Right ventricle myocardium inferior (tissue), 1 donor: Measurements from ENCODE around the gene LPCAT1. TPM values are rescaled to one million over a fixed set of nuclear protein-coding genes. Genes with fewer than 3 reads are reported as not detected.
"Not testable (repeated sequence)": the region's sequence is repeated elsewhere in the genome, so short reads cannot be mapped to it uniquely, and the experiment has no call there.

ENCODE experiments used
- ATAC-seq: fragments of 200-7000 bp; cut with Tn5 transposase; one replicate; pipeline ENCODE4 v1.9.1; 2020; ENCODE audit warnings: mild to moderate bottlenecking, moderate library complexity
- DNase-seq: peaks from one replicate; pipeline ENCODE4 v3.0.0; 2021; ENCODE audit errors: missing footprints
- intact Hi-C: fragments of 100-400 bp; cut with DNase I; formaldehyde crosslinking; loops from one replicate; pipeline ENCODE4 v1.11.0; 2022
- total RNA-seq: library from RNA; stranded (reverse); fragmentation: NEBNext Ultra II Directional; extraction: Animal tissue kit (Norgen Biotek cat#: 25700); gene quantifications from one replicate; pipeline ENCODE4 v1.2.1, GENCODE V29; 2021
- donor health status: DM: no; HTN: yes; CAD: no; lungs with severe emphysema.

LPCAT1 gene
- total RNA-seq, 1 donor from 2014 or later: 13.4 TPM

- DNase-seq (no peak), ATAC-seq (no peak)
- intact Hi-C loops: no loop called here
Observed at GRCh38 chr5:1428107-1428506, 95.7 kb downstream of the LPCAT1 start.

- intact Hi-C loops: no loop called here
- peak; percentile 47 for DNase-seq
- no peak for ATAC-seq
Observed at GRCh38 chr5:1424716-1425115, 99.0 kb downstream of the LPCAT1 start.

- ATAC-seq (no peak), DNase-seq (peak; percentile 53)
- intact Hi-C loops: no loop called here
Observed at GRCh38 chr5:1423901-1424603, 99.7 kb downstream of the LPCAT1 start.

GRCh38 chr5:1422522-1422921 is 101.2 kb downstream of the LPCAT1 start:
- ATAC-seq, intact Hi-C loops, DNase-seq: not testable (repeated sequence)

GRCh38 chr5:1421521-1422341 is 102.0 kb downstream of the LPCAT1 start:
- DNase-seq (peak; percentile 50), ATAC-seq (no peak)
- intact Hi-C loops: no loop called here

- intact Hi-C loops: no loop called here
- ATAC-seq (no peak), DNase-seq (peak; percentile 61)
Observed at GRCh38 chr5:1420211-1421195, 103.3 kb downstream of the LPCAT1 start.

- peak; percentile 57 for DNase-seq
- intact Hi-C loops: no loop called here
- no peak for ATAC-seq
Observed at GRCh38 chr5:1419476-1420210, 104.1 kb downstream of the LPCAT1 start.

- DNase-seq (no peak), ATAC-seq (no peak)
Observed at GRCh38 chr5:1418921-1419280, 104.9 kb downstream of the LPCAT1 start.

GRCh38 chr5:1418238-1418920 is 105.4 kb downstream of the LPCAT1 start:
- ATAC-seq: no peak
- no peak for DNase-seq
- intact Hi-C loops: no loop called here

More at GRCh38 chr5:1418921-1419280, 104.9 kb downstream of the LPCAT1 start:
- intact Hi-C loops: no loop called here

- DNase-seq (peak; percentile 66), ATAC-seq (no peak)
- intact Hi-C loops: no loop called here
Observed at GRCh38 chr5:1417586-1418225, 106.1 kb downstream of the LPCAT1 start.

GRCh38 chr5:1416856-1417469 is 106.8 kb downstream of the LPCAT1 start:
- peak; percentile 59 for DNase-seq
- ATAC-seq: no peak

GRCh38 chr5:1415626-1416360 is 108.0 kb downstream of the LPCAT1 start:
- ATAC-seq (no peak), DNase-seq (peak; percentile 57)
- intact Hi-C loops: no loop called here

More at GRCh38 chr5:1416856-1417469, 106.8 kb downstream of the LPCAT1 start:
- intact Hi-C loops: no loop called here

- intact Hi-C loops: no loop called here
- ATAC-seq (no peak), DNase-seq (peak; percentile 31)
Observed at GRCh38 chr5:1415059-1415425, 108.7 kb downstream of the LPCAT1 start.

- DNase-seq: peak; percentile 60
- intact Hi-C loops: no loop called here
- ATAC-seq: no peak
Observed at GRCh38 chr5:1414311-1415058, 109.3 kb downstream of the LPCAT1 start.

- intact Hi-C loops: no loop called here
- ATAC-seq (no peak), DNase-seq (peak; percentile 56)
Observed at GRCh38 chr5:1413611-1414241, 110.0 kb downstream of the LPCAT1 start.
